ENCODE results near the gene SCP2D1.

DNA sequence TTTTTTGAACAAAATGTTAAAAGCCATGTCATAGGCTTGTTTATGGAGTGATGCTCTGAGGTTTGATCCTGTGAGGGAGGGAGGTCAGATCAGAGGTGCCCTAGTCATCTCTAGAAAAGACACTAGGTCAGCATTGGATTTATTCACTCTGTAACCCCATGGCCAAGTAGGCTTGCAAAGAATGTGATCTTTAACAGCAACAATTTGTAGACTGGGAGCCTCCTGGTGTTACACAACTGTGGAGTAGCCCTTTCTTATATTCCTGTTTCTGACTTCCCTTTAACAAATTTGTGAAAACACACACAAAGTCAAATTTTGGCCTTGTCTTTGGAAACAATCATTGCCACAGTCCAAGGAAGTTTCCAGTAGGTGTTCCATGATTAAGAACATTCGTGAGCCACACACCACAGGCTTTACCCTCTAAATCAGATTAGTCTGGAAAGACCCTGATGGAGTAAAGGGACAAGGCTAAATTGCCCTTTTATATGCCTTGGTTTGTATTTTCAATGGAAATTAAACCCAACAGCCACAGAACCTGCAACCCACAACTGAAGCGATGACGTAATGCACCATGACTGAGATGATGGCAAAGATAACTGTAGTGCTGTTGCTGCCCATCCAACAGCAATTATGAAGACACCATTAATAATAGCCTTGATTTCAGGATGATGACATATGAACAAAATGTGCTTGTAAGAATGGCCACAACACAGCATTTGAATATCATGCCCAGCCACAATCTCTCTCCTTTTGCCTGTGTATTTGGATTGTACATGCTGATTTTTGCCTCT, 22.1 kb downstream of the SCP2D1 start:
- no peak for TF ChIP-seq POLR2A (IDR thresholded peaks at IDR 0.05)
- TF ChIP-seq, protein P1, sequence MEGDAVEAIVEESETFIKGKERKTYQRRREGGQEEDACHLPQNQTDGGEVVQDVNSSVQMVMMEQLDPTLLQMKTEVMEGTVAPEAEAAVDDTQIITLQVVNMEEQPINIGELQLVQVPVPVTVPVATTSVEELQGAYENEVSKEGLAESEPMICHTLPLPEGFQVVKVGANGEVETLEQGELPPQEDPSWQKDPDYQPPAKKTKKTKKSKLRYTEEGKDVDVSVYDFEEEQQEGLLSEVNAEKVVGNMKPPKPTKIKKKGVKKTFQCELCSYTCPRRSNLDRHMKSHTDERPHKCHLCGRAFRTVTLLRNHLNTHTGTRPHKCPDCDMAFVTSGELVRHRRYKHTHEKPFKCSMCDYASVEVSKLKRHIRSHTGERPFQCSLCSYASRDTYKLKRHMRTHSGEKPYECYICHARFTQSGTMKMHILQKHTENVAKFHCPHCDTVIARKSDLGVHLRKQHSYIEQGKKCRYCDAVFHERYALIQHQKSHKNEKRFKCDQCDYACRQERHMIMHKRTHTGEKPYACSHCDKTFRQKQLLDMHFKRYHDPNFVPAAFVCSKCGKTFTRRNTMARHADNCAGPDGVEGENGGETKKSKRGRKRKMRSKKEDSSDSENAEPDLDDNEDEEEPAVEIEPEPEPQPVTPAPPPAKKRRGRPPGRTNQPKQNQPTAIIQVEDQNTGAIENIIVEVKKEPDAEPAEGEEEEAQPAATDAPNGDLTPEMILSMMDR (IDR thresholded peaks at IDR 0.05) = no peak
- TF ChIP-seq EP300 (IDR thresholded peaks at IDR 0.05) = no peak
- no peak for TF ChIP-seq POLR2AphosphoS5 (IDR thresholded peaks at IDR 0.05)
